ENCODE data around the gene TTC8.
"Not testable (repeated sequence)": the region's sequence is repeated elsewhere in the genome, so short reads cannot be mapped to it uniquely, and the experiment has no call there.

The TTC8 gene

GRCh38 chr14:88825503-88825902, 1.1 kb downstream of the TTC8 start:
- no peak for DNase-seq

GRCh38 chr14:88829188-88829587, 4.7 kb downstream of the TTC8 start:
- DNase-seq: no peak

DNA sequence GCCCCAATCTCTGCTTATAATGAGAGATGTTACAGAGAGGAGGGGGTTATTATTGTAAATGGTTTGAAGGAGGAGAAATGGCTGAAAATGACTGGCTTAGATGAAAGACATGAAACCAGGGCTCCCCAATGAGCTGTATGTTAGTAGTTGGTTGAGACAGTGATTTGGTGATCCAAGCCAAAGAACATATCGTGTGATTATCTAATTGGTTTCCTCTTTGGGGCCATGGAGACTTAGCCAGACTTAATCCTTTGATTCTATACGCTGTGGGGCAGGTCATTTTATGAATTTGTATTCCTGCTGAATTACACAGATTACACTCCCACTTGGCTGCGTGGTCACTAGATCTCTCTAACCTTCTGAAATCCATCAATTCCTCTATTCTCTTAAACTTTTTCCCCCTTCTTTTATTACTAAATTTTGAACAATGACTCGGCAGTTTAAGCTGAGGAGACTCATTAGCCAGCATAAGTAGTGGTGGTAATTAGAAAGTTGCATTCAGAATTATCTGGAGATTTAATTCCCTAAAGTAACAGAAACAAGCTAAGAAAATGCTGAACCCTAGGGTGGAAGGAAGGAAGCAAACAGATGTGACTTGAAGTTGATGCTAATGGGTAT, 5.3 kb downstream of the TTC8 start:
- no peak for DNase-seq

GRCh38 chr14:88831284-88831683, 6.8 kb downstream of the TTC8 start:
- DNase-seq: no peak

DNA sequence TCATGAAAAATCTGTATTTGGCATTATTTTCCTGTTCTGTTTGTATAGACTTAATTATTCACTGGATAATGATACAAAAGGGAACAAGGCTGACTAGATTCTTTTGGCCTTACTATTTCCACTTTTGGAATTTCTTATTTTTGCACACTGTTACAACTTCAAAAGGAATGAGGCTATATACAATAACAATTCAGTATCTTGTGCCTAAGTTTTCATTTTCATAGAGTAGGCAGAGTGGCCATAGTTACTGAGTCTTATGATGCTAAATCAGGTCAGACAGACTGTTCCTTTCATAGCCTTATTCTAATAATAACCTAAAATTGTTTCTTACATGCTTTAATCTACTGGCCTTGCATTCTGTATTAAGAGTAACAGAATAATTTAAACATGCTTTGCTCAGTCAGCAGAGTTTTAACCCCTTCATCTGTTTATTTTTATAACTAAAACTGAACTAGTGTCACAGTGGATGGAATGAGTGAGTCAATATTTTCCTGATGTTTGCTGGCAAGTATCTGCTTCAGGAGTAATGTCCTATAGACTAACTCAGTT, 10.5 kb downstream of the TTC8 start:
- no peak for DNase-seq

DNA sequence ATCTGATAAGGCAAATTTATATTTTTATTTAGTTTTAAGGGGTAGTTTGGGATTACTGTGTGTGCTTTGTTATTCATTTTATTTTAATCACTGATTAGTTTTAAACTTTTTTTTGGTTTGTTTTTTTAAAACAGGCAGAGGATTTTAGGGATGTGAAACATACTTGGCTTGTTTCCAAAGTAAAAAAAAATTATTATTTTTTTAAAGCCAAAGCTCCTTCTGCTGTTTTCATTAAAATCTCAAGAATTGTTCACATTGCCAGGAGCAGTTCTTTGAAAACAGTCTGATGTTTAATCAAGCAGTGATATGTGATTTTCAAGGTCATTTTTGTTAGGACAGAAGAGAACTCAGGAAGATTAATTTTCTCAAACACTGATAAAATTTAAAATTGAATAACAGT, 11.2 kb downstream of the TTC8 start:
- no peak for DNase-seq

GRCh38 chr14:88837495-88837894, 13.0 kb downstream of the TTC8 start:
- no peak for DNase-seq

DNA sequence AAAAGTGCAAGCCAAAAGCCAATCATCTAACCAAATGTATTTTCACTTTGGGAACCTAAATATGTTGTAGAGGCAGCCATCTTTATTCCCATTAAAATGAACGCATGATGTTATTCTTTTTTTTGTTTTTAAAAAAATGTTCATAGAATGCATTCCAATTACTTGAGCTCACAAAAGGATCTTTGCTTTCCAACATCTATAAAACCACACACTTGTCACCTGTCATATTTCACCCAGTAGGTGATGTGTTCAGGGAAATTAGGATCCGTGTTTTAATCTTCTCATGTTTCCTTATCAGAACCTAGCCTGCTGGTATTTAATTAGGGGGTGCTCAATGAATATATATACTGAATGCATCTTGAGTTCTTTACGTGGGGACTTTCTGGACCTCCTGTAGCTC, 13.6 kb downstream of the TTC8 start:
- no peak for DNase-seq

DNA sequence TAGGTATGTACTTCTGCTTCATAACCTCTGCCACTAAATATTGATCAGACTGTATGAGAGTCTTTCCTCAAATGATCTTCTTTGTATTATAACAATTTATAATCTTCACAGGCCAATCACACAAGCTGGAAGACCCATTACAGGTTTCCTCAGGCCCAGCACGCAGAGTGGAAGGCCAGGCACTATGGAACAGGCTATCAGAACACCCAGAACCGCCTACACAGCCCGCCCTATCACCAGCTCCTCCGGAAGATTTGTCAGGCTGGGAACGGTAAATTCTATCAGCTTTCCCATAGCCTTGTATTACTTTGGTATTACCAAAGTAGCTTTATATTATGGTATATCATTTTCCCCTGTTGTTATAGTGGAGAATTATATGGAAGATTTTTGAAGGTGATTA, 16.5 kb downstream of the TTC8 start:
- DNase-seq: no peak

DNA sequence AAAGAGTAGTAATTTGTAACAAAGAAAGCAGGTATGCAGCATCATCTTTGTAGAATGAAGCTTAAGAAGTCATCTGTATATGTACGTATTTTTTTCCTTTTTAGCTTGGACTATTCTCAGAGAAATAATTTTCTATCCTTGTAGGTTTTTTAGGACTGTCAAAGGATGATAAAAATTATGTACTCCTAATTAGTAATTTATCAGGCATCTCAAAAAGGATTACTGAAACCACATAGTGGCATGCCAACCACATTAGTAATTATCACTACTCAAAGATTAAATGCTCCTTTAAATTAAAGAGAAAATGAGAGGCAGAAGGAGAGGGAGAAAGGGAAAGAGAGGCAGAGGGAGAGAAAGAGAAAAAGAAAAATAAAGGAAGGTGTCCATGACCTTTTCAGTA, 17.3 kb downstream of the TTC8 start:
- no peak for DNase-seq

DNA sequence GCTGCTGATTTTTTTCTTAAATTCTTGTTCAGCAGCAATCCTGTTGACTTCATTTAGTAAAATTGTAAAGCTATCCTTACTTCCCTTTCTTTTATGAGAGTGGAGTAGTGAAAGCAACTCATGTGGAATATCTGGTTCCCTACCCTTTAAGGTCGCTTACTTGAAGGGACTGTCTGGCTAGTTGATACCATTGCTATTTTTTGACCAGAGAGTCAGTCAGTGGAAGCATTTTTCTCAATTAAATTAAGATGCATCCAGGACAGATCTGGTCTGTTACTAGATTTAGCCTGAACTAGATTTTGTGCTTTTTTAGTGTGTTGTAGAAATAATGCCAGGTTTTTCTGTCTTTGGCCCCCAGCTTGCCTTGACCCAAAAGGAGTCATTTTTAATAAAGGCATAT, 18.0 kb downstream of the TTC8 start:
- no peak for DNase-seq

- DNase-seq: no peak
Observed at GRCh38 chr14:88844980-88845491, 20.6 kb downstream of the TTC8 start.

DNA sequence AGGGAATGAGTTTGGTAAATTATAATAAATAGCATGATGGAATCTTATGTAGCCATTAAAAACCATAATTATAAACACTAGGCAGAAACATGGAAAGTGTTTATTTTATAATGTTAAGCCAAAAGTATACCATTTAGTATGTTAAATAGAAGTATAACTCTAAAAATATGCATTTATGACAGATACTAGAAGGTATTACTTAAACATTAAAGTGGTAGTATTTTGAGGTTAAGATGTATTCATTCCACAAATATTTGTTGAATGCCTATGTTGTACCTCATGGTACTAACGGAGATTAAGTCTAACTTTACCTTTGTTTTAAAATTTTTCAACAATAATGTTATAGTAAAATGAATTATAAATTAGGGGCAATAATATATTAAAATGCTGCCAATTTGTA, 24.1 kb downstream of the TTC8 start:
- DNase-seq: no peak

DNA sequence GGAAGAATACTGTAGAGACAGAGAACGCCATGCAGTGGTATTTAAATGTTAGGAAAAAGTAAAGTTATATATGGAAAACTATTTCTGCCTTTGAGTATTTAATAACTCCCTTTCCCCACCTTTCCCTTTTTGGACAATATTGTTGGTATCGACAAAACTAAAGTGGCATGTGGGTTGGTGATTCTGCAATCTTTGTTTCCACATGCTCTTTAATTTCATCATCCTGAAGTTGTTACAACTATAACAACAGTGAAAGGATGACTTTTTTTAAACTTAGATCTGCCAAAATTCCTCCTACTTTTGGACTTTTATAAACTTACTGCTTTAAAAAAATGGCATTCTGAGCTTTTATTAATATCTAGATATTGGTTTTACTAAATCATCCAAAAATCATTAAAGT, 25.3 kb downstream of the TTC8 start:
- no peak for DNase-seq

- DNase-seq: no peak
Observed at GRCh38 chr14:88851587-88851986, 27.1 kb downstream of the TTC8 start.

- DNase-seq: no peak
Observed at GRCh38 chr14:88852632-88853031, 28.2 kb downstream of the TTC8 start.

GRCh38 chr14:88853129-88853528, 28.7 kb downstream of the TTC8 start:
- no peak for DNase-seq

DNA sequence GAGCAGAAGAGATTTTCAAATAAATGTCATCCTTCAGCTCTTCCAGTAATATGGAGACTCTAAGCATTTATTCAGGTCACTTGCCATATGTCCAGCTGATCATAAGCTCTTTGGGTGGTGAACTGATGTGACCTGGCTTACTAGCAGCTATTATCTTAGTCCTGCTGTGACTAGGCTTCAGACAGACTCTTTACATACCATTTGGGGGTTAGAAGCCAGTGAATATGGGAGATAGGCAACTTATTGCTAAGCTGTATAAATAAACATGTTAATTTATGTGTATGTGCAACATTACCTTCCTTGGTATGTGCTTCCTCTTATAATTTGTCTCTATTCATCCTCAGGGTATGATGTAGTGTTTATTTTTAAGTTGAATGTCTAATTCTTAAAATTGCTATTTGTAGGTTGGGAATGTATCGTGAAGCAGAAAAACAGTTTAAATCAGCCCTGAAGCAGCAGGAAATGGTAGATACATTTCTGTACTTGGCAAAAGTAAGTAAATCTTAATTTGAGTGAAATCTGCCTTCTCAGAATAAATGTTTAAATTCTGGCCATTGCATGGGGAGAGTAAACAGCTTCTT, 32.4 kb downstream of the TTC8 start:
- DNase-seq: no peak

- DNase-seq: not testable (repeated sequence)
Observed at GRCh38 chr14:88857861-88858260, 33.4 kb downstream of the TTC8 start.

GRCh38 chr14:88859118-88859517, 34.7 kb downstream of the TTC8 start:
- not testable (repeated sequence) for DNase-seq

GRCh38 chr14:88863167-88863566, 38.7 kb downstream of the TTC8 start:
- DNase-seq: no peak

DNA sequence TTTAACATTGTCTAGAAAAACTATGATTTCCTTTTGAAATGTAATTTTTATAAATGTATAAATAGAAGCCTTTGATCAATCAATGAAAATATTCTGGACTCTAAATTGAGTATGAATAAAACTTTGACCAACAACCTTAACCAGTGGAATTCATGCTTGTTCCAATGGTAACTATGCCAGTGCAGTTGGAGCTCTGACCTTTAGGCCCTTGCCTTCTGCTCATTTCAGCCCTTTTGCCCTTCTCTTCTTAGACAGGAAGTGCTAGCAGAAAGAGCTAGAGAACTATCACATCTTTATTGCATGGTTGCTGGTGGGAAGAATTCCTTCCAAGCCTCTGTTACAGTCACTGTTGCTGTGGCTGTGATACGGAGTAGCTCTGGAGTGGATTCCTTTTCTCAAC, 39.7 kb downstream of the TTC8 start:
- no peak for DNase-seq

- DNase-seq: no peak
Observed at GRCh38 chr14:88866305-88866704, 41.9 kb downstream of the TTC8 start.

GRCh38 chr14:88868558-88869159, 44.2 kb downstream of the TTC8 start:
- DNase-seq: peak; percentile 49
